Measurements from ENCODE around the gene DUSP18.
A peak's percentile ranks its signal among the peaks of the same experiment; 100 is the strongest.
"Not testable (repeated sequence)": the region's sequence is repeated elsewhere in the genome, so short reads cannot be mapped to it uniquely, and the experiment has no call there.

DUSP18 gene

DNA sequence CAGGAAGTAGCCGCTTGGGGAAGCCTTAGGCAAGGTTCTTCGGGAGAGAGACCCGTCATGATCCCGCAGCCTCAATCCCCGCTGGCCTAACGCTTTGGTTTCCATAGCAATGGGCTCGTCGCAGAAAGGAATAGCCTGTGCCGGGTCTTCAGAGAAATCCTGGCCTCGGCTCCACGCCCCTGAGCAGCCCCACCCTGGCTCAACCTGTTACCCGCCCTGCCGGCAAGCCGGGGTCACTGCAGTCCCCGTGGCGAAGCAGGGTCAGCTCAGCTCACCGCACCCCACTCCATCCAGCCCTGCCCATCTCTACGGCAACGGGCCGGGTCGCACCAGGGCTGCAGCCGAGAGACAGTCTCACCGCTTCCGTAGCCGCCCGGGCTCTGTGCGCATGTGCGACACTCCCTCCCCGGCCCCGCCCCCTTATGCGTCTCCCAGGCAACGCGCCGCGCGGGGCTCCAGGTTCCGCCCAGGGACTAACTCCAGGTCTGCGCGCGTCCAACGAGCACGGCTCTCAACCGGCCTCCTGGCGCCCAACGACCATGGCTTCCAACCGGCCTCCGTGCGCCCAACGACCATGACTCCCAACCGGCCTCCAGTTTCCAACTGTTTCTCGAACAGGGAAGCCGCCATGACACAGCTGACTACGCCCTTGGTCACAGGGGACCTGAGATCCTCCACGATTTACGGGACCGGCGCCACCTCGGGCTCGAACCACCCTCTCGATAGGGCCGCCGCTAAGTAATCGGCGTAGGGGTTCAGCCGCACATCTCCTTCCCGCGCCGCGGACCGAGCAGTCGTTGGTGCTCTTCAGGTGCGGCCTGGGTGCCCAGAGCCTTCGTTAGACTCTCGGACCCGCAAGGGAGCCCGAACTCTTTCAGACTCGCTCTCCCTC, at the start of gene DUSP18:
Gene DUSP18 (minus strand): TSS at position 382 of the 892 bp plus-strand sequence. CDS start 3,872 bp downstream, outside the sequence.
- DNase-seq (ENCODE audit: low read depth) = peak; percentile 83

- no peak for DNase-seq (ENCODE audit: low read depth)
These were observed 46.4 kb upstream of the DUSP18 start for GRCh38 chr22:30714062-30714461.

GRCh38 chr22:30712094-30712493, 44.4 kb upstream of the DUSP18 start:
- no peak for DNase-seq (ENCODE audit: low read depth)

DNA sequence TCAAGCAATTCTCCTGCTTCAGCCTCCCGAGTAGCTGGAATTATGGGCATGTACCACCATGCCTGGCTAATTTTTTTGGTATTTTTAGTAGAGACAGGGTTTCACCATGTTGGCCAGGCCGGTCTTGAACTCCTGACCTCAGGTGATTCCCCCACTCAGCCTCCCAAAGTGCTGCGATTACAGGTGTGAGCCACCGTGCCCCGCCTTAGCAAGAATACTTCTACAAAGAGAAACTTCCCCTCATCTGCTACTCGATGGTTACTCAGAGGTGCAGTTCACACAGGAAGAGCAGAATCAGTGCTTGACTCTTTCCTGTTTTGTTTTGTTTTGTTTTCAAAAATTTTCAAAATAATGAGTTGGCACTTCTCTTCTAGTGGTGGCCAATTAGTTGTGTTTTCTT, 42.3 kb upstream of the DUSP18 start:
- not testable (repeated sequence) for DNase-seq (ENCODE audit: low read depth)

GRCh38 chr22:30705710-30706651, 38.3 kb upstream of the DUSP18 start:
- peak; percentile 43 for DNase-seq (ENCODE audit: low read depth)

GRCh38 chr22:30704978-30705377, 37.3 kb upstream of the DUSP18 start:
- DNase-seq (ENCODE audit: low read depth) = no peak

- no peak for DNase-seq (ENCODE audit: low read depth)
These were observed 35.2 kb upstream of the DUSP18 start for GRCh38 chr22:30702856-30703255.

DNA sequence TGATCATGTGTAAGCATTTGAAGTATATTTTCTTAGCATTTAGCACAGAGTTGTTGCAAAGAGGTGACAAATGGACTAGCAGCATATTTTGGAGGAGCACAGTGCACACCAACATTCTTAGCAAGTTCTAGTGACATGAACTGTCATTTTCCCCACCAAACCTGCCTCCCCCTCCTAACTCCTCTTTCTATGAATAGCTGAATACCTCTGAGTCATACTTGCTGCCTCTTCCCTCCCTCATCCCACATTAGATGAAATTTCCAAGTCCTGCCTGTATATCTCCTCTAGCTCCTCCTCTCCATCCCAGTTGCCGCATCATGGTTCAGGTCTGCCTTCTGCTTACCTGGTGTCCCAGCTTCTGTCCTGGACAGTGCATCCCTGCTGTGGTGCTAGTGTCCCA, 34.2 kb upstream of the DUSP18 start:
- no peak for DNase-seq (ENCODE audit: low read depth)

GRCh38 chr22:30697975-30698374, 30.3 kb upstream of the DUSP18 start:
- DNase-seq (ENCODE audit: low read depth) = no peak

GRCh38 chr22:30695871-30696655, 28.4 kb upstream of the DUSP18 start:
- DNase-seq (ENCODE audit: low read depth) = no peak

DNA sequence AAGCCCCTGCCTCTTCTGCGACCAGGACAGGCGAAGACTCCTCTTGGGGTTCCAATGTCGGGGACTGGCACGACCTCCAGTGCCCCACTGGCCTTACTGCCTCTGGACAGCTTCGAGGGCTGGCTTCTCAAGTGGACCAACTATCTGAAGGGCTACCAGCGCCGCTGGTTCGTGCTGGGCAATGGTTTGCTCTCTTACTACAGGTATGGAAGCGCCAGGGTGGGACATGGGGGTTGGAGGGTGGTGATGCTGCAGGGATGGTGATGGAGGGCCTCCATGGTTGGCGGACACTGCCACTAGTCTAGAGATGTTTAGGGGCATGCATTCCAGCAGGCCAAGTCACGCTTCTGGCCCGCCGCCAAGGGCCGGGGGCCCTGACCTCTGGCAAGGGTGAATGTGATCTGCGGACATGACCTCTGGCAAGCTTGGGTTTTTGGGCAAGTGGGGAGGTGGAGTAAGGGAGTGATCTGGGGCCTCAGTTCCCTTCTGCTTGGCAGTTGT, 27.7 kb upstream of the DUSP18 start:
- DNase-seq (ENCODE audit: low read depth) = no peak

DNA sequence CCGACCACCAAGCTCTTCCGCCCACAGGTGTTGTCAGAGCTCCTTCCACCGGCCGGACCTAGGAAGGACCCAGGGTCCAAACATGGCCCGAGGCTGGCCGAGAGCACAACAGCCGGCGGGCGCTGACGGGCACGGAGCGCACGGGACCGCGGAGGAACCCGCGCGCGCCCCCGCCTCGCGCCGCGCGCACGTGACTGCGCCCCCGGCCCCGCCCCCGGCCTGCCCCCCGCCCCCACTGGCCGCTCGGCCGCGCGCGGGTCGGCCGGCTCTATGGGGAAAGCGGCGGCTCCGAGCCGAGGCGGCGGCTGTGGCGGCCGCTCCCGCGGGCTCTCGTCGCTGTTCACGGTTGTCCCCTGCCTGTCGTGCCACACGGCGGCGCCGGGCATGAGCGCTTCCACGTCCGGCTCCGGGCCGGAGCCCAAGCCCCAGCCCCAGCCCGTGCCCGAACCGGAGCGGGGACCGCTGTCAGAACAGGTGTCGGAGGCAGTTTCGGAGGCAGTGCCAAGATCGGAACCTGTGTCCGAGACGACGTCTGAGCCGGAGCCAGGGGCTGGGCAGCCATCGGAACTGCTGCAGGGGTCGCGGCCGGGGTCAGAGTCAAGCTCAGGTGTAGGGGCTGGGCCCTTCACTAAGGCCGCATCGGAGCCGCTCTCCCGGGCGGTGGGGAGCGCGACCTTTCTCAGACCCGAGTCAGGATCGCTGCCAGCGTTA, 27.1 kb upstream of the DUSP18 start, which contains the start of gene OSBP2:
Gene OSBP2 (plus strand): TSS at position 235 of the 711 bp plus-strand sequence. CDS start 36 bp downstream, at position 271.
- DNase-seq (ENCODE audit: low read depth) = no peak

GRCh38 chr22:30694171-30694639, 26.5 kb upstream of the DUSP18 start:
- DNase-seq (ENCODE audit: low read depth) = no peak

DNA sequence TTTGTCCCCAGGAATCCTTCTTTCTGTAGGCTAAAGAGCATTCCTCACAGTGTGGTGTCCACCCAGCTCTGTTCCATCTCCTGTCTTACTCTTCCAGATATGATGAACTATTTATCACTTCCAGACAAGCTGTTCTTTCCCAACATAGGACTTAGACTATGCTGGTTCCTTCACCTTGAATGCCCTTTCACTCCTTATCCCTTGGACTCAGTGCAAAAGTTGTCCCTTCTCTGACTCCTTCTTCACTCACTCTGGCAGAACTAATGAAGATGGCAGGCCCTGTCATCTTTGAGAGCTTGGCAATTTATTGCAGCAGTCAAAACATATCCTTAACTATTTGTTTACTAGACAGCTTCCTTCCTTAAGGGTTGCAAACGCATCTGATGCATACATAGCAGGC, 23.5 kb upstream of the DUSP18 start:
- DNase-seq (ENCODE audit: low read depth) = no peak

DNA sequence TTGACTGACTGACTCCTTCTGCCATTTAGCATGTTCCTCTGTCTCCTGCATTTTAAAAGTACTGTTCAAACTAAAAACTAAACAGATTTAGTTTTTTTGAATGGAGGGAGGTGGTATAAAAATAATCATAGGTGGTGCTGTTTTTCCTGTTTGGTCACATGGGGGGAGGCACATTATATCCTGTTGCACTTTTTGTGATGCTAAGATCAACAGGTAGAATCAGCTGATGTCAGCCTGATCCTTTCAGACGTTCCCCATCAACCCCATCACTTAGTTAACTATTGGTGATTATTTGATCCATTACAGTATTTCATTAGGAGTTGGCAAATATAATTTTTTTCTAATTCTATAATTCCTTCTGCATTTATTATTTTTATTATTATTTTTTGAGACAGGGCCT, 21.9 kb upstream of the DUSP18 start:
- no peak for DNase-seq (ENCODE audit: low read depth)

DNA sequence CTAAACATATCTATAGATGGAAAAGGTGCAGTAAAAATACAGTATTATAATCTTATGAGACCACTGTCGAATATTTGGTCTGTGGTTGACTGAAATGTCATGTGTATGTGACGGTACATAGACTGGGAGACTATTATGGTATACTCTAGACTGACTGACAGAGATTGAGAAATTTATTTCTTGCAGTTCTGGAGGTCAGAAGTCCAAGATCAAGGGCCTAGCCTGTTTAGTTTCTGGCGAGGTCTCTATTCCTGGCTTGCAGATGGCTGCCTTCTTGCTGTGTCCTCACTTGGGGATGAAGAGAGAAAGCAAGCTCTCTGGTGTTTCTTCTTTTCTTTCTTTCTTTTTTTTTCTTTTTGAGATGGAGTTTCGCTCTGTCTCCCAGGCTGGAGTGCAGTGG, 19.7 kb upstream of the DUSP18 start:
- no peak for DNase-seq (ENCODE audit: low read depth)

DNA sequence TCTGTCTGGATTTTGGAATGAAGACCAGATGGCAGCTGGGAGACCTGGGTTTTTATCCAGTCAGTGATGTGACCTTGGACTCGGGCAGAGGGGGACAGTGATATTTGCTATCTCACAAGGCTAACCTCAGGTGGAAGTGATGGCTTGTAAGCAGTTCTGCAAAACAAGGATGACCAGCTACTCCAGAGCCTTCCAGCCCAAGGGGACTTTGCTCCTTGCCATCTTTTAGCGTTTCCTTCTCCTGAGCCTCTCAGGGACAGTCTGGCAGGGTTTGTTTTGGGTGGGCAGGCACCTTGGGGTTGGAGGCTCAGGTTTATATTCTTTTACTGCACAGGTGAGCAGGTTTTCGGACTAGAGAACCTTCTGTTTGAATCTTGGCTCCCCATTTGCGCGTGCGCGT, 17.5 kb upstream of the DUSP18 start:
- no peak for DNase-seq (ENCODE audit: low read depth)

- DNase-seq (ENCODE audit: low read depth) = no peak
These were observed 14.2 kb upstream of the DUSP18 start for GRCh38 chr22:30681831-30682230.

GRCh38 chr22:30680991-30681770, 13.5 kb upstream of the DUSP18 start:
- DNase-seq (ENCODE audit: low read depth) = no peak

All from fibroblast of the conjunctiva (primary cell).